Upper lobe of right lung (tissue), 1 donor: Measurements from ENCODE around the gene INTS2. TPM values are rescaled to one million over a fixed set of nuclear protein-coding genes. Genes with fewer than 3 reads are reported as not detected.

Source experiments
- ATAC-seq: fragments of 200-7000 bp; cut with Tn5 transposase; one replicate; pipeline ENCODE4 v1.9.1; 2020; ENCODE audit warnings: mild to moderate bottlenecking, moderate library complexity
- DNase-seq: peaks from one replicate; pipeline ENCODE4 v3.0.0-alpha.2; 2020
- H3K27ac ChIP-seq: fragments of 200-600 bp; one replicate; pipeline ENCODE4 v1.8.0; 2022
- H3K27me3 ChIP-seq: fragments of 200-600 bp; one replicate; pipeline ENCODE4 v1.8.0; 2022; ENCODE audit warnings: mild to moderate bottlenecking
- H3K36me3 ChIP-seq: fragments of 200-600 bp; one replicate; pipeline ENCODE4 v1.8.0; 2022
- H3K4me1 ChIP-seq: fragments of 200-600 bp; one replicate; pipeline ENCODE4 v1.8.0; 2022
- H3K4me3 ChIP-seq: fragments of 200-600 bp; one replicate; pipeline ENCODE4 v1.8.0; 2022; ENCODE audit warnings: mild to moderate bottlenecking
- H3K9me3 ChIP-seq: fragments of 200-600 bp; one replicate; pipeline ENCODE4 v1.8.0; 2022
- CTCF ChIP-seq: fragments of 200-600 bp; IDR thresholded peaks from one replicate; pipeline ENCODE4 v1.8.0; 2022; ENCODE audit warnings: antibody characterized with exemption
- intact Hi-C: fragments of 100-400 bp; cut with DNase I; formaldehyde crosslinking; loops from one replicate; pipeline ENCODE4 v1.11.0; 2022
- total RNA-seq: library from RNA; stranded (reverse); fragmentation: NEBNext Ultra II Directional; extraction: Animal tissue kit (Norgen Biotek cat#: 25700); gene quantifications from one replicate; pipeline ENCODE4 v1.2.1, GENCODE V29; 2021
- donor health status: DM: no; HTN: yes; CAD: no; lungs with severe emphysema.

Gene INTS2
- total RNA-seq, 1 donor from 2014 or later: 10.9 TPM

DNA sequence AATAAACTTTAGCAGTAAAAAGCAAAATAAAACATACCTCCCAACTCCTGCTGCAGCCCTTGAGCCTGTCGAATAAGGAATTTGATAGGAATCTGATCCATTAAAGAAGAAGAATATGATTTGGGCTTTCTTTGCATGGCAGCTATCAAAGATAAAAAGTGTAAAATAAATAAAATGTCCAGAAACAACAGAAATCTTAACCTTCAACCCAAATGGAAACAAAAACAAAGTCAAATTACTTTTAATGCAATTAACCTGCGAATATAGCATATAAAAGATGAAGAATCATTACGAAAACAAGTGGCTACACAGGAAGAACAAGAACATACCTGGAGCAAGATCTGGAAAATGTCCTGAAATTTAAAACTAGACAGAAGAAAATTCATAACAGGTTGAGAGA is 42.9 kb downstream of the INTS2 start:
- H3K4me1 ChIP-seq: no peaks in the 10 kb centered on the region
- no peak overlapping the region for H3K4me3 ChIP-seq
- DNase-seq: no peak
- TF ChIP-seq CTCF: no peak
- intact Hi-C loops: no loop called here
- H3K36me3 ChIP-seq: peaks cover 62% of the 10 kb centered on the region
- no peaks in the 10 kb centered on the region for H3K27me3 ChIP-seq
- no peak for ATAC-seq
- no peak overlapping the region for H3K27ac ChIP-seq
- H3K9me3 ChIP-seq: no peaks in the 10 kb centered on the region

GRCh38 chr17:61880589-61881102 is 47.1 kb downstream of the INTS2 start:
- intact Hi-C loops: no loop called here
- no peak for ATAC-seq
- Histone ChIP-seq H3K27me3 (no peaks in the 10 kb centered on the region), H3K4me1 (no peaks in the 10 kb centered on the region), H3K36me3 (peaks cover 63% of the 10 kb centered on the region), H3K4me3 (no peak overlapping the region), H3K27ac (no peak overlapping the region), H3K9me3 (no peaks in the 10 kb centered on the region)
- no peak for TF ChIP-seq CTCF
- DNase-seq: no peak

DNA sequence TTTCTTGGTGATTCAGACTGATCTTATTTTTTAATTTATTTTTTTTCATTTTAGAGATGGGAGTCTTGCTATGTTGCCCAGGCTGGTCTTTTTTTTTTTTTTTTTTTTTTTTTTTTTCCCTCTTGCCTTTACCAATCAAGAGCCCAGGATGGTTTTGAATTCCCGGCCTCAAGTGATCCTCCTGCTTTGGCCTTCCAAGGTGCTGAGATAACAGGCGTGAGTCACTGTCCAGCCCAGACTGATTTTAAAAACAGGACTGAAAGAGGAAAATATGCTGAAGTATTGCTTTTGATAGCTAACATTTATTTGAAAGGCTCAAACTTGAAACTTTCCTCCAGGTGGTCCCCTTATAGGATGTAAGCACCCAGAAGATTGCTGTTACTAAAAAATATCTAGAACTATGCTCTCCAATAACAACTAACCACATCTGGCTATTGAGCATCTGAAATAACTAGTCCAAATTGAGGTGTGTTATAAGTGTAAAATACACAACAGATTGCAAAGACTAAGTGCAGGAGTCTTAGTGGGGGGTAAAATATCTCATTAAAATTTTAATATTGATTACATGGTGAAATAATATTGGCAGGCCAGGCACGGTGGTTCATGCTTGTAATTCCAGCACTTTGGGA is 48.7 kb downstream of the INTS2 start:
- H3K27me3 ChIP-seq: no peaks in the 10 kb centered on the region
- no peak for DNase-seq
- no peaks in the 10 kb centered on the region for H3K4me1 ChIP-seq
- no peak for TF ChIP-seq CTCF
- peaks cover 70% of the 10 kb centered on the region for H3K36me3 ChIP-seq
- H3K9me3 ChIP-seq: no peaks in the 10 kb centered on the region
- ATAC-seq: no peak
- no peak overlapping the region for H3K4me3 ChIP-seq
- intact Hi-C loops: no loop called here
- no peak overlapping the region for H3K27ac ChIP-seq

DNA sequence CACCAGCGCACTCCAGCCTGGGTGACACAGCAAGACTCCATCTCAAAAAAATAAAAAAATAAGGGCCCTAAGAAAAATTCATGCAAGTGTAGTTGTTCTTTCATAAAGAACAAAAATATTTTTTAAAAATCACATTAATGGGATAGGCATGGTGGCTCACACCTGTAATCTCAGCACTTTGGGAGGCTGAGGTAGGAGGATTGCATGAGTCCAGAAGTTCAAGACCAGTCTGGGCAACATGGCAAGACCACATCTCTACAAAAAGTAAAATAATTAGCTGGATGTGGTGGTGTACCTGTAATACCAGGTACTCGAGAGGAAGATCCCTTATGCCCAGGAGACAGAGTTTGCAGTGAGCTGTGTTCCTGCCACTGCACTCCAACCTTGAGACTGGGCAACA is 49.3 kb downstream of the INTS2 start:
- DNase-seq: no peak
- Histone ChIP-seq H3K27ac (no peak overlapping the region), H3K4me1 (no peaks in the 10 kb centered on the region), H3K36me3 (peaks cover 70% of the 10 kb centered on the region), H3K27me3 (no peaks in the 10 kb centered on the region), H3K9me3 (no peaks in the 10 kb centered on the region), H3K4me3 (no peak overlapping the region)
- no peak for ATAC-seq
- intact Hi-C loops: no loop called here
- no peak for TF ChIP-seq CTCF

DNA sequence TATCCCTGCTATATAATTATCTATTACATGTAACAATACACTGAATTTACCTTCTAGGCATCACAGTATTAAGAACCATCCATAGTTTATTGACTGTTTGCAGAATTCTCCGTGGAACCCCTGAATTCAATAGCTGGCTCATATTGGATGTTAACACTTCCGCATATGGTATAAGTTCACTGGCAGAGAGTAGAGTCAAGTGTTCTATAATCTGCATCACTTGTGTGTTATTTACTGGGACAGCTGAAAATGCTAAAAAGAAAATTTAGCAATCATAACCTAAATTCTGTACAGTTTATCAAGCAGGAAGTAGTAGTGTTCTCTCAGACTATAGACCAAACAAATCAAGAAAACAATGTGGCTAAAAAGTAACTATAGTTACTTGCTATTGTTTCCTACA is 49.9 kb downstream of the INTS2 start:
- H3K4me1 ChIP-seq: no peaks in the 10 kb centered on the region
- H3K27ac ChIP-seq: no peak overlapping the region
- no peak for TF ChIP-seq CTCF
- ATAC-seq (no peak), DNase-seq (no peak)
- H3K9me3 ChIP-seq: no peaks in the 10 kb centered on the region
- H3K36me3 ChIP-seq: peaks cover 68% of the 10 kb centered on the region
- no peak overlapping the region for H3K4me3 ChIP-seq
- intact Hi-C loops: no loop called here
- no peaks in the 10 kb centered on the region for H3K27me3 ChIP-seq

DNA sequence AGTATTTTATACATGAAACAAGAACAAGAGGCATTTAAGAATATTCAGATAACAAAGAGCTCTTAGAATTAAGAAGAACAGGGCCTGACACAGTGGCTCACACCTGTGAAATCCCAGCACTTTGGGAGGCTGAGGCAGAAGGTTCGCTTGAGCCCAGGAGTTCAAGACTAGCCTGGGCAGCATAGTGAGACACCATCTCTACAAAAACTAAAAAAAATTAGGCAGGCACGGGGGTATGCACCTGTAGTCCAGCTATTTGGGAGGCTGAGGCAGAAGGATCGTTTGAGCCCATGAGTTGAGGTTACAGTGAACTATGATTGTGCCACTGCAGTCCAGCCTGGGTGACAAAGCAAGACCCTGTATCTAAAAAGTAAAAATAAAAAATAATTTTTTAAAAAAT is 52.0 kb downstream of the INTS2 start:
- Histone ChIP-seq H3K4me3 (no peak overlapping the region), H3K4me1 (no peaks in the 10 kb centered on the region), H3K9me3 (no peaks in the 10 kb centered on the region), H3K27me3 (no peaks in the 10 kb centered on the region), H3K36me3 (peaks cover 80% of the 10 kb centered on the region), H3K27ac (no peak overlapping the region)
- intact Hi-C loops: no loop called here
- TF ChIP-seq CTCF: no peak
- no peak for DNase-seq
- ATAC-seq: no peak
